GM18868 (cell line): ENCODE results near the gene SLC47A2.
"Not testable (repeated sequence)": the region's sequence is repeated elsewhere in the genome, so short reads cannot be mapped to it uniquely, and the experiment has no call there.

Source experiments
- ATAC-seq: cut with Tn5 transposase; IDR thresholded peaks from one replicate; pipeline ENCODE4 v1.9.1; 2021; ENCODE audit warnings: mild to moderate bottlenecking, moderate library complexity; ENCODE audit not compliant: unreplicated experiment

Gene SLC47A2

GRCh38 chr17:19671433-19671832 is 45.0 kb downstream of the SLC47A2 start:
- ATAC-seq = no peak

- ATAC-seq = no peak
Measured at GRCh38 chr17:19670908-19671307, 45.5 kb downstream of the SLC47A2 start.

GRCh38 chr17:19669680-19670079 is 46.7 kb downstream of the SLC47A2 start:
- not testable (repeated sequence) for ATAC-seq

GRCh38 chr17:19664821-19665181 is 51.6 kb downstream of the SLC47A2 start:
- ATAC-seq = no peak

- ATAC-seq = no peak
Measured at GRCh38 chr17:19664136-19664820, 52.1 kb downstream of the SLC47A2 start.

- no peak for ATAC-seq
Measured at GRCh38 chr17:19663097-19663496, 53.3 kb downstream of the SLC47A2 start.

GRCh38 chr17:19661121-19661520 is 55.3 kb downstream of the SLC47A2 start:
- ATAC-seq = no peak

- ATAC-seq = no peak
Measured at GRCh38 chr17:19660219-19660870, 56.0 kb downstream of the SLC47A2 start.

- ATAC-seq = no peak
Measured at GRCh38 chr17:19659366-19660177, 56.8 kb downstream of the SLC47A2 start.

GRCh38 chr17:19656851-19657581 is 59.4 kb downstream of the SLC47A2 start:
- ATAC-seq = no peak

- ATAC-seq = no peak
Measured at GRCh38 chr17:19656336-19656735, 60.0 kb downstream of the SLC47A2 start.

GRCh38 chr17:19654896-19655295 is 61.5 kb downstream of the SLC47A2 start:
- no peak for ATAC-seq

- no peak for ATAC-seq
Measured at GRCh38 chr17:19654342-19654886, 62.0 kb downstream of the SLC47A2 start.

- ATAC-seq = no peak
Measured at GRCh38 chr17:19652595-19652994, 63.8 kb downstream of the SLC47A2 start.

GRCh38 chr17:19651451-19652238 is 64.7 kb downstream of the SLC47A2 start:
- ATAC-seq = no peak

- no peak for ATAC-seq
Measured at GRCh38 chr17:19650826-19651225, 65.6 kb downstream of the SLC47A2 start.

GRCh38 chr17:19649274-19649541 is 67.2 kb downstream of the SLC47A2 start:
- no peak for ATAC-seq

GRCh38 chr17:19648475-19649273 is 67.7 kb downstream of the SLC47A2 start, which contains the start of gene ALDH3A2:
Gene ALDH3A2 (plus strand): TSS chr17:19648751. CDS start chr17:19648972, 221 bp downstream.
- peak; percentile 90 for ATAC-seq

- ATAC-seq = peak; percentile 32
Measured at GRCh38 chr17:19647697-19648474, 68.5 kb downstream of the SLC47A2 start.
